OCI-M2 (cell line): ENCODE results near the gene ADCY2.

Experiments used
- DNase-seq: peaks from one replicate; lab custom pipeline; 2025; ENCODE audit not compliant: unreplicated experiment; lab: John Stamatoyannopoulos, UW

ADCY2 gene

DNA sequence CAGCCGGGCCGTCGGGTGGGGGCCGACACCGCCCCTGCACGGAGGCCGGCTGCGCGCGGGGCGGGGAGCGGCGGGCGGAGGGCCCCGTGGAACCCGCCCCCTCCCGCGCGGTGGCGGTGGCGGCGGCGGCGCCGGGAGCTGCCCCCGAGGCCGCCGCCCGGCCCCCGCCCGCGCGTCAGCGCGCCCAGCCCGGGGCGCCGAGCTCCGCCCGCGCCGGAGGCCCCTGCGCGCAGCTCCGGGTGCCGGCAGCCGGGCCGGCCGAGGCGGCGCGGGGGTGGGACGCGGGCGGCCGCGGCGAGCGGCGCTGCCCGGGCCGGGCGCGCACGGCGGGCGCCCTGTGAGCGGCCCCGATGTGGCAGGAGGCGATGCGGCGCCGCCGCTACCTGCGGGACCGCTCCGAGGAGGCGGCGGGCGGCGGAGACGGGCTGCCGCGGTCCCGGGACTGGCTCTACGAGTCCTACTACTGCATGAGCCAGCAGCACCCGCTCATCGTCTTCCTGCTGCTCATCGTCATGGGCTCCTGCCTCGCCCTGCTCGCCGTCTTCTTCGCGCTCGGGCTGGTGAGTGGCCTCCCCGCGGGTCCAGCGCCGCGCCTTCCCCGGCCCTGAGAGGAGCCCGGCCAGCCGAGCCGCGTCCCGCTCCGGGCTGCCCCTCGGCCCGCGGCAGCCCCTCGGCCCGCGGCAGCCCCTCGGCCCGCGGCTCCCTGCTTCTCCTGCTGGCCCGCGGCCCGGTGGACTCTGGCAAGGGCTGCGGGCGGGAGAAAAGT, at the start of gene ADCY2:
Gene ADCY2, plus strand, starts transcription at position 192 of the 766 bp plus-strand sequence. Its CDS starts 159 bp downstream, at position 351.
- DNase-seq, result no peak

DNA sequence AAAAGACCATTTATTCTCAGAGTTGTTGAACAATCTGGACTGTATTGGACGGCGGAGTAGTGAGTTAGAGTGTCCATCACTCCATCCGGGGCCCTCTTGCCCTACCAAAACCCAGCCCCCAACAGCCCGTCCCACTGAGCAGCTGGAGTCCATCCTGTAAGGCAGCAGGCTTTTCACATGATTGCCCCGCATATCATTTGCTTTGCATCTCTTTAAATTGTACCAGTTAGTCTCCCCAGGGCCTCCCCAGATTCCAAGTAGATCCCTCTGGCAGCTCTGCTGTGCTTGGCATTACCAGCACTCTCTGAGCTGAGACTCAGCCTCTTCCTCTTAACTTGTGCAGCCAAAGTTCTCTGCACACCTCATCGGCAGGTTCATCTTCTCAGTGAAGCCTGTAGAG, 48.6 kb upstream of the ADCY2 start:
- no peak for DNase-seq

DNA sequence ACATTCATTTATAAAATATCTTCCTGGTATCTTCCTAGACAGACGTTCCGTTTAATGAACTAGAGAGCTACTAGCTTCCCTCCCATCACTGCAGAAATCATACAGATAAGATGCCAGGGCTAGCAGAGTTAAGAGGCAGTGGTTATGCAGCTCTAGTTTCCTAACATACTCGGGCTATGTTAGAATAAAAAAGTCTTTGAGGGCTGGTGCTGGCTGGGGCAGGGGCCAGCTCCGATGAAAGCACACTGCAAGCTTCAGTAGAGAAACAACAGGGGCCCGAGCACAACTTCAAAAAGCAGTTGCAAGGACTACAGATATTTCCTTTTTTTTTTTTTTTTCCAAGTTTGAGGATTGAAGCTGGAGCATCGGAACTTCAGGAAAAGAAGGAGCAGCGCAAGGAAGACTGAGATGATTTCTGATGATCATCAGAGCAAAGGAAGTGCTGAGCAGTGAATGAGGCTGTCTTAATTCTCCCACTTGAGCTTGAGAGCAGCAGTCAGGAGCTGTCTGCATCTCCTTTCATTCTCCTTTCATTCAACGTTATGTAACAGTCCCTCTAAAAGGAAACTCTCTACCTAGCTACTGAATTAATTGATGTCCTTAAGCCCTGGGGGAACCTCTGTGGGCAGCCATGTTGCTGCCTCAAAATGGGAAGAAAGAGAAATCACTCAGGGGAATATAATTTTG, 47.6 kb upstream of the ADCY2 start:
- DNase-seq, result no peak

DNA sequence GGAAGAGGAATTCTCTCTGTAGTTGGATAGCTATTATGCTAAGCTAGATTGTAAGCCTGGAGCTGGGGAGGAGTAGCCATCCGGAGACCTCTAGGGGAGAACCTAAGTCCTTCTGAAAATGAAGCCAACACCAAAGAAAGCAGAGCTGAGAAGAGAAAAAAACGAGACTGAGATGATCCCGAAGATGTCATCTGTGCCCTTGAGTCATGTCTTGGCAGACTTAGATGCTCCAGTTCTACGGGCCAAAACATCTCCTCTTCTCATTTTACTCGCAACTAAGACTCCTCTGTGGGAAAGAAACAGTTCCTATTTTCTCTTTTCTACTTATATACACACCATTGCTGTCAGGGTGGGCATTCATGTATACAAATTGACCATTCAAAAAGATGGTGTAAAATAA, 34.3 kb upstream of the ADCY2 start:
- no peak for DNase-seq

DNA sequence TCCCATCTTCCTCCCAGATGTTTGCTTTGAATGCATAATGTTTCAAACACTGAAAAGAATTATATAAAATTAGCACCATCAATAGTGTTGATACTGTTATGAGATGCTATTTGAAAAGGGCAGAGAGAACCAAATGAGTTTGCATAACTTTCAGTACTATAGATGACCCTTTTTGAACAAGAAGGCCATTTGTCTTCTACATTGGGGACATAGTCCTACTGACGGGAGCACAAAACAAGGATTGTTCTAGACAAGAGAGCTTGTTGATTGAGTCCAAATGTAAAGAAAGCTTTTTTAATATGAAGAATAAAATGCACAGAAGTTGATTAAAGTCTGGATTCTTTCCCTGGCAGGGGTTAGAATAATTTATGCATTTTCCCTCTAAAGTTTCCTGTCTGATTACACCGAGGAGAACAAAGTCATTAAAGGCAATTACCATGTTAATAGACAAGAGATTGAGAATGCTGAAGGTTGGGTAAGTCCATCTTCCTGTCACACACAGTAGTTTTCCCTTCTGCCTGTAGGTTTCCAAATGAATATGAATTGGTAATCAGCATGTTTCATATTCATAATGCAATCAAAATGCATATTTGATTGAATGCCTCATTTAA, 32.8 kb upstream of the ADCY2 start:
- DNase-seq, result no peak

DNA sequence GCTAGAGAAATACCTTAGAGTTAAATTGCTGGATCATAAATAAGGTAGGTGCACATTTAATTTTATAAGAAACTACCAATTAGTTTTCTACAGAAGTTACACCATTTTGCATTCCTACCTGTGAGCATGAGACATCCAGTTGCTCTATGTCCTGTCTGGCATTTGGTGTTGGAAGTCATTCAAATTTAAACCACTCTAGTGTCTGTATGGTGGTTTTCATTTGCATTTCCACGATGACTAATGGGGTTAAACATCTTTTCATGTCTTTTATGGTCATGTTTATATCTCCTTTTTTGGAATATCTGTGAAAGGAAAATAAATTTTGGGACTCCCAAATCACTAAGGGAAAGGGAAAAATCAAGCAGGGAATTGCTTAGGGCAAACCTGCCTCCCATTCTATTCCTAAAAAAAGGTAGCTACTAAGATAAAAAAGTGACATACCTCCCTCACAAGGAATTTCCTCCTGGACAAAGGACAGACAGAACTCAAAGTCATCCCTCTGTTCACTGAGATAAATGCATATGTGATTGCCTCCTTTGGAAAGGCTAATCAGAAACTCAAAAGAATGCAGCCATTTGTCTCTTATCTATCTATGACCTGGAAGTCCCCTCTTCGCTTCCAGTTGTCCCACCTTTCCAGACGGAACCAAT, 31.6 kb upstream of the ADCY2 start:
- DNase-seq, result no peak

DNA sequence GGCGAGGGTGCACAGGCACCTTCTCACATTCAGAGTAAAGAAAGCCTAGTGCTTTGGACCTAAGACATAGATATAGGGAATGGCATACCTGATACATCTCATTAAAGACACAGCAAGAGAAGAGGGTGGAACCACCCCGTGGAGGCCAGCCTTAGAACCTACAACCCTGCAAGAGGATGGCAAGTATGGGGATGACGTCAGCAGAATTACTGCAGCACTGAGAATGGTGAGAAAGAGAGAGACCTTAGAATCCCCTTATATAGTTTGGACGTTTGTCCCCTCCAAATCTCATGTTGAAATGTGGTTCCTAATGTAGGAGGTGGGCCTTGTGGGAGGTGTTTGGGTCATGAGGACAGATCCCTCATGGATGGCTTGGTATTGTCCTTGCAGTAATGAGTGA, 28.2 kb upstream of the ADCY2 start:
- DNase-seq, result no peak

DNA sequence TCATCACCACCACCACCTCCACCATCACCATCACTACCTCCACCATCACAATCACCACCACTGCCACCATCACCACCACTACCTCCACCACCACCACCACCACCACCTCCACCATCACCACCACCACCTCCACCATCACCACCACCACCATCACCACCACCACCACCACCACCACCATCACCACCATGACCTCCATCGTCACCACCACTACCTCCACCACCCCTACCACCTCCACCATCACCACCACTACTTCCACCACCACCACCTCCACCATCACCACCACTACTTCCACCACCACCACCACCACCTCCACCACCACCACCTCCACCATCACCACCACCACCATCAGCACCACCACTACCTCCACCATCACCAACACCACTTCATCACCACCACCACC, 23.5 kb upstream of the ADCY2 start:
- DNase-seq, result no peak

DNA sequence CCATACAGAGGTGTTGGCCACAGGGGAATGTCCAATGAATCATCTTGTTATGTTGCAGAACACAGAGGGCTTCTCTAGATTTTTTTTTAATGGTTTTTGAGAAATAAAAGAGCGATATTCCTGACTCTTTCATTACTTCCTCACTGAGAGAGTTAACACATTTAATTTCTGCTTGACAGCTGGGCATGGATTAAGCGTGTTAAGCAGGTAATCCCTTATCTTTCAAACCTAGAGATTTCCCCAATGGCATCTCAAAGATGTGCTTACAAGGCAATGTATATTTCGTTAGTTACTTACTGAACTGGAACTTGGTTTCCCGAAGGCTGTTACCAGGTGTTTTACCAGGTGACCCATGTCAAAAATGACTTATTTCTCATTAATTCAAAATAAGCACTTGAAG, 21.8 kb upstream of the ADCY2 start:
- no peak for DNase-seq

DNA sequence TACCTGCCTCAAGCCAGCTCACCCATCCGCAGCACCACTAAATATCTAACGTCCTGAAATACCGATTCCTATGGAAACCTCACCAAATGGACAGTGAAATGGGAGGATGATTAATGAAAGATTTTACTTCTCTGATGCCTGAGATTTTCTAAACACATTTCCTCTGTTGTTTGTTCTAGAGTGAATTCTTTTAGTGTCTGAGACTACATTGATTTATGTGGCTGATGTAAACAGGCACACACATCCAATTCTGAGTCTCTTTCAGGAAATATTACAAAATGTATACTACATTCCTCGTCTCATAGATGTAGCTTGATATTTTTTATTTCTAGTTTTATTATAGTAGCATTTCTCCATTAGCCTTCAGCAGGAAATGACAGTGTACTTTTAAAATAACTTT, 20.5 kb upstream of the ADCY2 start:
- DNase-seq, result no peak

DNA sequence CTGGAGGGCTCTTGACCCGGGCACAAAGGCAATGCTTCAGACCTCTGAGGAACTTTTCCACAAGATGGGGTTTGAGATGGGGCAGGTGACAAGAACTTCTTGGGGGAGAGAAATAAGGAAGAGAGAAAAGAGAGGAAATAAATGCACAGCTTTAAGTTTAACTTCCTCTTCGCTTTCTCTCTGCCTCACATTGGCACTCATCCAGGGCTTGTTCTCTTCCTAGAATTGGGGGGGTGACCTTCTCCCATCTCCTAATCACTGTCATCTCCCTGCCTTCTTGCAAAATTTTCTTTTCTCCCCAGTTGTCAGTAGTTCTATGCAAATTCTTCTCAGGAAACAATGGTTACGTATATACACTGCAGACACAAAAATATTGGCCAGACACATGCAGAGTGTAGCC, 19.1 kb upstream of the ADCY2 start:
- DNase-seq, result no peak

DNA sequence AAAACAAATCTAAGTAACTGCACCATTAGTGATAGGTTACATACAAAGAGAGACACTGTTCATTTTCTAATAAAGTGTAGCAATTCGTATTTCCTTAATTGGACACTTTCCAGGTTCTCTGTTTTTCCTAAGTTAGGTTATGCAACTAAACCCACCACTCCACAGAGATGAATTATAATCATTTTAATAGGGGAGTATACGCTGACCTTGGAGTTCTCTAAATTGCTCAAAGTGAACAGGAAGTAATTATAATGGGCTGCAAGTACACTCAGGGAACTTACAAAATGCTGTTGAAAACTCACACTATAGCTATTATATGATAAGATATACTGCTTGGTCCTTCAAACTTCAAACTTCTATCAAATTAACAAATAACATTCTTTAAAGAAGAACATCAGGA, 18.2 kb upstream of the ADCY2 start:
- no peak for DNase-seq

DNA sequence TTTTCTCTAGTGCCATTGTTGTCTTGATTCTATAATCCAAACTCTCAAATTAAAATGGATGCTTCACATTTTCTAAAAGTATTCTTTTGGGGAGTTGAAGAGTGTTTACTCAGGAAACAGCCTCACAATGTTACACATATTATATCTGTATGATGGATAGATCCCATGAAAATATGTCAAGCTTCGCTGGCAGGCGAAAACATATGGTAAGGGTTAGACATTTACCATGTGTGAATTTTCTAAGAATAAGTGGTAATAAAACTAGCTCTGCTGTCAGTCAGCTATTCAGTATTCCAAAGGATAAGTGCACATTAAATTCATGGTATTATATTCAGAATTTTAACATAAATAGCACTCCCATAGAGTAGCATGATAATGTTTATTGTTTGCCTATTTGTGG, 13.3 kb upstream of the ADCY2 start:
- no peak for DNase-seq

DNA sequence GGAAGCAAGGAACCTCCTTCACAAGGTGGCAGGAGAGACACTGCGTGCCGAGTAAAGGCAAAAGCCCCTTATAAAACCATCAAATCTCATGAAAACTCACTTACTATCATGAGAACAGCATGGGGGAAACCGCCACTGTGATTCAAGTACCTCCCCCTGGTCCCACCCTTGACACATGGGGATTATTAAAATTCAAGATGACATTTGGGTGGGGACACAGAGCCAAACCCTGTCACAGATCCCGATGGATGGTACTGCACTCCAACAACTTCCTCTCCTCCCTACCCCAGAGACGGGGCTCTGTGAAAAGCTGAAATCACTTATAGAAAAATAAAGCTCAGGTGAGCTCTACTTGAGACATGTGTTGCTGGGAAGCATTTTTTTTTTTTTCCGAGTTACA, 10.3 kb upstream of the ADCY2 start:
- DNase-seq, result no peak

DNA sequence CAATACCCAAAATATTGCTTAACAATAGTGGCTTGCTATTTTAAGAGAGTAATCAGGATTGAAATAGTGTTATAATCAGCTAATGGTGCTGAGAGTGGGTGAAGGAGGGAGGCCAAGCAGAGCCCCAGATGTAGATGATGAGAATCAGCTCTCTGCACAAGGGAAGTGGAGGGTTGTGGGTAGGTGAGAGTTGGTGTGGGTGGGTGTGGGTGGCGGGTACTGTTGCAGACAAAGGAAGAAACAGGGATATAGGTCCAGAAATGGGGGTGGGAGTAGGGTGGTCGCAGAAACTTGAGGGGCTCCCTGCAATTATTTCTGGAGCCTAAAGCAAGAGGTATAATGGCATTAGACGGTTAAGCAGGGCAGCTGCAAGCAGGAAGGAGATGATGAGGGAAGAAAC, 7.4 kb upstream of the ADCY2 start:
- DNase-seq, result no peak

DNA sequence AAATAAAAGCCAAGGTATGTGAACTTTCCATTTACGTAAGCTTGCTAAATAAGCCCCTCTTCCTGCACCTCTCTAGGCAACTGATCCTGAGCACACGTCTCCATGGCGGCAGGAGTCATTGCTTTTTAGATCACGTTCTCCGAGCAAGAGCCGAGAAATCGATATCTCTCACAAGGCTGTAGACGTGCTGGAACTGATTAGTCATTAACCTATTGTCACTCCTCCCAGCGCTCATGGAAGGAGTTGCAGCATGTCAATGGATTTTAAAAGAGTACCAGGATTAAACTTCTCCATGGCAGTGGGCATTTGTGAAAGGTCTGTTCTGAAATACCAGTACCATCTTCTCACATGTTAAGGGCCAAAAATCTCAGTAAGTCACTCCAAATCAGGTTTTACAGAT, 4.7 kb upstream of the ADCY2 start:
- DNase-seq, result no peak

DNA sequence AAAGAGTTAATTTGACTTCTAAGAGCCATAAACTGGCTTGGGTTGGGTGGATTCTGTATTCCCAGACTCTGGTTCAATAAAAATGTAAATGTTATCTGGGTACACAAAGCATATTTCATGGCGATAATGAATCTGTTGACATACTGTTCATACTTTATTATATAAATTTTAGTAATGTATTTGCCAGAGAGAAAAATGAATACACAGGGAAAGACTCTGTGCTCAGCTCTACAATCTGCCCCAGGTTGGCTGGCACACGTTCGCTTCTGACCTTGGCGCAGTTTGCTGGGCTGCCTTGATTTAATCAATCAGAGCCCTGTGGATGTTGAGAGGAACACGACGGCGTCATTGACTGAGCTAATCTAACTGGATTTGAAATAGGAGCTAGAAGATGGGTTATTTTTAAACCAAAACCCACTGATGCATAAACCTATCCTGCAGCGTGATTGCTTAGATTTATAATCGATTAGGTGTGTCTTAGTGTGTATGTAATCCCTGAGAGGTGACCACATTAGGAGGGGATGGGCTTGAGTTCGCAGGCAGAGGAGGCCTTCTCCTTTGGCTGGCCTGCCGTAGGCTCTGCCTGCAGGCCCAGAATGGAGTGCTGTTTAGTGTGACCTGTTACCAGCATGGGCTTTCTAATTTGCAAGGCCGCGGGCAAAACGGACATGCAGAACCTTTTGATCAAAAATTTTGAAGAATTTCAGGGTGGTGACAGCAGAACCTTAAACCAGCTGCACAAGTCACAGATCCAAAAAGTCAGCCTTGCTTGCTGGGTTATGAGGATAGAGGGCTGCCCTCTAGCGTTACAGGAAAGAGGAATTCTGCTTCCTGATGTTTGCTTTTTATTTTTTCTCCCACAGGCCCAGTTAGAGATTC, 3.9 kb upstream of the ADCY2 start:
- DNase-seq, result no peak

DNA sequence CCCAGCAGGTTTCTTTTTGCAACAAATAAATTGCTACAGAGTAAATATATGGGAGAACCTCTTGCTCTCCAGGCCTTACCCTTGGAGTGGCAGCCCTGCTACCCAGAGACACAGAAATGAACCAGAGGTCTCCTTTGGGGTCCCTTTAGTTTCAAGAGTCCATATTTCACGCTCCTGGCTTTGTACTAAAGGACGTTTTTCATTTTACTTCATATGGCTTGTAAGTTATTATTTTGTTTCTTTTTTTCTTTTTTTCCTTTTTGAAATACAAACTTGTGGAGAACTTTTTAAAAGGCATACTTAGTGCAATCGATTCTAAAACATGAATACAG, 3.3 kb upstream of the ADCY2 start:
- DNase-seq, result no peak

DNA sequence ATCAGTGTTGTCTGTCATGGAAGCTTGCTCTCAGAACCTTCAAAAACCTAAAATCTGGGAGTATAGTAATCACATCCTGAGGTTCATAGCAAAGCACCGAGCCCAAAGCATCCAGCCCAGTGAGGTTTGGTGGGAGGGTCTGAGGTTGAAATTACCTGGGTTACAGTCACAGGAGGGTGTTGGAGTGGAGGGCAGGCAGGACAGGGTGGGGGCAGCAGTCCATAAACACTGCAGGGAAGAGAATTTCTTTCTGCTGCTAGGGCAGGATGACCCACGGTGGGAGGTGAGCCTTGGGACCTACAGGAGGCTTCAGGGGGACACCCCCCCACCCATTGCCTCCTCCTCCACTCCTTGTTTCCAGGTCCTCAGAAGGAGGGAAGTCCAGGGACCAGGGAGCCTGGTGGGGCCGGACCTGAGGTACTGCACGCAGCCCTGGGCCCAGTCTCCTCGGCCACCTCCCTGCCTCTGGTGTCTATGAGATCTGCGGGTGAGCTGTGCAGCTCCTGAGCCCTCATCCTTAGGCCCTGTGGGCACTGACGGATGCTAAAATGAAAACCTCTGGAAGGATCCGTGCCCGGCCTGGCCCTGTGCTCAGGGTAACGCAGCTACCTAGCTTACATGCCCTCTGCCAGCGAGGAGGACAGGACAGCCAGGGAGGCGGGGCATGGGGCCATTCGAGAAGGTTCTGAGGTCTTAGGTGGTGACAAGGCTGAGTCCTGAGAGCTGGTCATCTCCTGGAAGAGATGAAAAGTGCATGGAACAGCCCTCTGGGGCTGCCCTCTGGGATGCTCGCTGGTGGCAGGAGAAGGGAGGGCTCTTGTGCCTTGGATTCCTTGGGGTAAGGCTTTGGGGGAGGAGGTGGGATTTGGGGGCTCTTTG, 1.8 kb upstream of the ADCY2 start:
- no peak for DNase-seq

DNA sequence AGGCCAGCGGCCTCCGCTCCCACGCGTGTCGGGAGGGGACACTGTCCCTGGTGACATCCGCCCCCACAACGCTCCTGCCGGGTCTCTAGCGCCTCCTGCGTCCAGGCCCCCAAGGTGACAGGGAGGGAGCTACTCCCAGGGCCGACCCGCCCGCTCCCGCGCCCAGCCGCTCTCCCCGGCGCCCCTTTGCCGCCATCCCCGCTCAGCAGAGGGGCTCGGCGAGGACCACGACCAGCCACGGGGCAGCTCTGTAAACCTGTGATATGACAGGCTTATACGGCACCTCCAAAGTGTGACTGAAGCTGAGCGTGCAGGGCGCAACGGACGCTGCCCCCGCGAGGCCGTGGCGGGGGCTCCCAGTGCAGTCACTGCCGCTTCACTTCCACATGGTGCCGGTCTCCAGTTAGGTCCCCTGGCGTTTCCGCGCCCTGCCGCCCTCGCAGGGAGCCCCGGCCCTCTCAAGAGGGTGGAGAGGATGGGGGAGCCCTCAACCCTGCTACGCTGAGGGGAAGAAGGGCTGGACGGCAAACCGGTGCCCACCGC, 978 bp upstream of the ADCY2 start:
- no peak for DNase-seq
